HG02885 (cell line): ENCODE data around the gene TLR2.

Source experiments
- ATAC-seq: cut with Tn5 transposase; IDR thresholded peaks from one replicate; pipeline ENCODE4 v1.9.1; 2021; ENCODE audit warnings: mild to moderate bottlenecking; ENCODE audit not compliant: unreplicated experiment, poor library complexity

The TLR2 gene

GRCh38 chr4:153728660-153729059 lies 44.6 kb downstream of the TLR2 start:
- ATAC-seq = no peak

DNA sequence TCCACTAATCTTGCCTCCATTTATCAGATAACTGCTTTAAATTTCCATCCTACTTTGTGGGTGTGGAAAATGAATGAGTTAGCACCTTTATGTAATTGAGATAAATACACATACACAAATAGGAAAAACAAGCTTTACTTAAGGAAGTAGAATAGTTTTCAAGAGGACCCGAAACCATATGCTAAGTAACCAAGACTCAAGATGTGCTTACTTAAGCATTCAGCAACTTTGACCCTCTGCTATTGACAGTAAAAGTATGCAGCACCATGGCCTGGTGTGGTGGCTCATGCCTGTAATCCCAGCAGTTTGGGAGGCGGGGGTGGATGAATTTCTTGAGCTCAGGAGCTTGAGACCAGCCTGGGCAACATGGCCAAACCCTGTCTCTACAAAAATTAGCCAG lies 45.8 kb downstream of the TLR2 start:
- ATAC-seq = peak; percentile 43

DNA sequence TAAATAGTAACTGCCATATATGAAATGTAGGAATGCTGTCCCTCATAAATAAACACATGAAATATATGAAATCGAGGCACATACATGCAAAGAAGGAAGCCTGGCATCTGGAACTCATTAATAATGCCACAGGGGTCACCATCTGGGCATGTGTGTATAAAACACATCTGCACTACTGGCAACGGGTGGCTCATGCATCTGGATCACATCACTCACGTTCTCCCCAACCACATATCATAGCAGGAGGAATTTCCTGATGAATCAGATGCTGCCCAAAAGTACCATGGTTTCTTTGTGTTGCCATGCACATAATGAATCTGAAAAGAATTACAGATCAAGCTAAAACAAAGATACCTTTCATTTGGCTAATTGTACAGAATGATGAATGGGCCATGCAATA lies 47.2 kb downstream of the TLR2 start:
- ATAC-seq = no peak

DNA sequence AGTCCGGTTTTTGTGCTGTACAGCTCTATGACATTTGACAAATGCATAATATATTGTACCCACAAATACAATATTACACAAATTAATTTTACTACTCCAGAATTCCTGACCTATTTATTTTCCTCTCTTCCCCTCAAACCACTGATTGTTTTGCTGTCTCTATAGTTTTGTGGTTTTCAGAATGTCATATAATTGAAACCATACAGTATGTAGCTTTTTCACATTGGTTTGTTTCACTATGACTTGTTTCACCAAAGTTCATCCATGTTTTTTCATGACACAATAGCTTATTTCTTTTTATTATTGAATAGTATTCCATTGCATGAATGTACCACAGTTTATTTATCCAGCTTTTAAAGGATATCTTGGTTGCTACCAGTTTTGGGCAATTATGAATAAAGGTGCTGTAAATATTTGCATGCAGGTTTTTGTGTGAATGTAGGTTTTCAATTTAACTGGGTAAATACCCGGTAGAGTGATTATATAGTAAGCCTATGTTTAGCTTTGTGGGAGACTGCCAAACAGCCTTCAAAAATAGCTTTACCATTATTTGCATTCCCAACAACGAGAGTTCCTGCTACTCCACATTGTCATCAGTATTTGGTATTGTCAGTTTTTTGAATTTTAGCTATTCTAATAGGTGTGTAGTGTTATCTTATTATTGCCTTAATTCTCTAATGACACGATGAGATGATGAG lies 49.8 kb downstream of the TLR2 start:
- ATAC-seq = peak; percentile 69

- no peak for ATAC-seq
Observed at GRCh38 chr4:153735906-153736461, 51.9 kb downstream of the TLR2 start.

DNA sequence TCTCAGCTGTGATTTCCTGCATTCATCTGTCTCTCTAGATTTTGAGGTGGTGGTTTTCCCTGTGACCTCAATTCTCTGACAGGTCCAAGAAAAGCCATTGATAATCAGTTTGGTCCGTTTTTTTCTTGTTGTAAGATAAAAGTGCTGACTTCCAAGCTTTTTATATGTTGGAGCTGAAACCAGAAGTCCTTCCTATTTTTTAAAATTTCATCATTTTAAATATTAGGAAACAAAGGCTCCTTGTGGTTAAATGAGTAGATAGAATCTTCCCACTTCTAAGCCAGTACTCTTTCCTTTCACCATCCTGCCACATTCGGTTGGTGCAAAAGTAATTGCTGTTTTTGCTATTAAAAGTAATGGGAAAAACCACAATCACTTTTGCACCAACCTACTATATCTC lies 57.5 kb downstream of the TLR2 start:
- no peak for ATAC-seq

- ATAC-seq = no peak
Observed at GRCh38 chr4:153745651-153746050, 61.6 kb downstream of the TLR2 start.

- no peak for ATAC-seq
Observed at GRCh38 chr4:153747406-153747955, 63.4 kb downstream of the TLR2 start.

DNA sequence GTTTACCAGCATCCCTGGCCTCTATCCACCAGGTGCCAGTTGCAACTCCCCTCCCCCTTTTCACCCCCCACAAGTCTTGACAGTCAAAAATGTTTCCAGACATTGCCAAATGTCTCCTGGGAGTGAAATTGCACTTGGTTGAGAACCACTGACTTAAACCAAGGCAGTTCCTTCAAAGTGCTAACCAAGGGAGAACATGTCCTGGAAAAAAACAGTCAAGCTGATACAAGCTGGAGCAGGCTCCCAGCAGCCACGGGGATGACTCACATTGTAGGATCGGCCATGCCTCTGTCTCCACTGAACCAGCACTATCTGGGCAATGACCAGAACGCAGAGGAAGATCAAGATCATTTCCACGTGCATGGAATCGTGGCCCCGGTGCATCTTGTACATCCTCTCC lies 64.3 kb downstream of the TLR2 start:
- ATAC-seq = no peak

- peak; percentile 91 for ATAC-seq
Observed at GRCh38 chr4:153750197-153750817, 66.2 kb downstream of the TLR2 start.

GRCh38 chr4:153755186-153755585 lies 71.1 kb downstream of the TLR2 start:
- ATAC-seq = no peak
